Activated B cell treated with CpG ODN at 0.5 μM for 24 hours (primary cell): ENCODE results near the gene POU3F4. TPM values are rescaled to one million over a fixed set of nuclear protein-coding genes. Genes with fewer than 3 reads are reported as not detected.

Experiments
- ATAC-seq: fragments of 200-7000 bp; cut with Tn5 transposase; one replicate; pipeline ENCODE4 v1.10.0; 2021; ENCODE audit warnings: low read depth, mild to moderate bottlenecking, moderate library complexity
- CTCF ChIA-PET: fragments of 350-600 bp; sonication (Branson Sonifier 250); formaldehyde crosslinking; loops from one replicate; lab custom pipeline; 2021; ENCODE audit warnings: antibody characterized with exemption; lab: Charles Lee
- POLR2A ChIA-PET: fragments of 350-600 bp; sonication (Branson Sonifier 250); formaldehyde crosslinking; loops from one replicate; lab custom pipeline; 2021; ENCODE audit warnings: antibody characterized with exemption; lab: Charles Lee
- DNase-seq: peaks from one replicate; pipeline ENCODE4 v3.0.0; 2022
- H3K27ac Mint-ChIP-seq: one replicate; pipeline ENCODE4 v1.8.0; 2020; ENCODE audit warnings: mixed read lengths
- H3K27me3 Mint-ChIP-seq: one replicate; pipeline ENCODE4 v1.8.0; 2021; ENCODE audit warnings: mixed read lengths
- H3K36me3 Mint-ChIP-seq: one replicate; pipeline ENCODE4 v1.8.0; 2021; ENCODE audit warnings: low read depth, mixed read lengths
- H3K4me1 Mint-ChIP-seq: one replicate; pipeline ENCODE4 v1.8.0; 2021; ENCODE audit warnings: mixed read lengths
- H3K4me3 Mint-ChIP-seq: one replicate; pipeline ENCODE4 v1.8.0; 2020; ENCODE audit warnings: mild to moderate bottlenecking, mixed read lengths
- H3K9me3 Mint-ChIP-seq: one replicate; pipeline ENCODE4 v1.8.0; 2020; ENCODE audit warnings: mixed read lengths
- CTCF ChIP-seq: fragments of 200-600 bp; IDR thresholded peaks from one replicate; pipeline ENCODE4 v1.8.0; 2022; ENCODE audit warnings: antibody characterized with exemption, mild to moderate bottlenecking
- intact Hi-C: fragments of 100-400 bp; cut with micrococcal nuclease; formaldehyde crosslinking; loops from one replicate; pipeline ENCODE4 v1.15.1; 2024
- total RNA-seq: library from RNA; stranded (reverse); gene quantifications from 2 replicates; pipeline ENCODE4 v1.2.3, GENCODE V29; 2022

Gene POU3F4
- total RNA-seq = not detected in 2 replicates

- Mint-ChIP-seq H3K4me1 (peaks cover 2% of the 10 kb centered on the region), H3K27ac (no peak within 1 kb of the TSS), H3K27me3 (peaks cover 26% of the 10 kb centered on the region), H3K36me3 (no peaks in the 10 kb centered on the region), H3K9me3 (no peaks in the 10 kb centered on the region), H3K4me3 (no peak within 1 kb of the TSS)
- CTCF ChIA-PET = no interaction called here
- ATAC-seq (no peak), DNase-seq (no peak)
- no peak for TF ChIP-seq CTCF
- POLR2A ChIA-PET = no interaction called here
- intact Hi-C loops = no loop called here
Measured at GRCh38 chrX:83508006-83508405, at the start of gene POU3F4. POU3F4 (plus strand) TSS chrX:83508290; CDS start chrX:83508325, 35 bp downstream.

- intact Hi-C loops = loop anchor here (1.0 to 5.0 kb wide), 2 partner anchors 166 to 378 kb away; no protein-coding TSS in a partner anchor
- Mint-ChIP-seq H3K4me3 (no peak overlapping the region), H3K4me1 (no peaks in the 10 kb centered on the region), H3K27me3 (no peaks in the 10 kb centered on the region), H3K36me3 (no peaks in the 10 kb centered on the region), H3K27ac (no peak overlapping the region), H3K9me3 (no peaks in the 10 kb centered on the region)
- no peak for TF ChIP-seq CTCF
- DNase-seq (no peak), ATAC-seq (no peak)
- POLR2A ChIA-PET = interaction anchor here (0.7 kb wide), 1 partner anchor 165 kb away, joined by 3 read pairs; no protein-coding TSS in a partner anchor
- CTCF ChIA-PET = interaction anchor here (3.4 kb wide), 1 partner anchor 166 kb away, joined by 14 read pairs; no protein-coding TSS in a partner anchor
Measured at GRCh38 chrX:83469551-83469950, 38.5 kb upstream of the POU3F4 start.

- no peak for TF ChIP-seq CTCF
- Mint-ChIP-seq H3K4me1 (no peaks in the 10 kb centered on the region), H3K9me3 (no peaks in the 10 kb centered on the region), H3K27ac (no peak overlapping the region), H3K36me3 (no peaks in the 10 kb centered on the region), H3K27me3 (no peaks in the 10 kb centered on the region), H3K4me3 (no peak overlapping the region)
- intact Hi-C loops = no loop called here
- no peak for DNase-seq
- ChIA-PET CTCF (no interaction called here), POLR2A (no interaction called here)
- no peak for ATAC-seq
Measured at GRCh38 chrX:83495898-83496297, 12.2 kb upstream of the POU3F4 start.

GRCh38 chrX:83501003-83501402 is 7.1 kb upstream of the POU3F4 start:
- Mint-ChIP-seq H3K27me3 (peaks cover 14% of the 10 kb centered on the region), H3K27ac (no peak overlapping the region), H3K36me3 (no peaks in the 10 kb centered on the region), H3K9me3 (no peaks in the 10 kb centered on the region), H3K4me1 (no peaks in the 10 kb centered on the region), H3K4me3 (no peak overlapping the region)
- no peak for ATAC-seq
- ChIA-PET POLR2A (no interaction called here), CTCF (no interaction called here)
- intact Hi-C loops = no loop called here
- no peak for DNase-seq
- TF ChIP-seq CTCF = no peak

GRCh38 chrX:83501530-83501929 is 6.6 kb upstream of the POU3F4 start:
- ChIA-PET POLR2A (no interaction called here), CTCF (no interaction called here)
- no peak overlapping the region for H3K27ac Mint-ChIP-seq
- no peak overlapping the region for H3K4me3 Mint-ChIP-seq
- H3K36me3 Mint-ChIP-seq = no peaks in the 10 kb centered on the region
- no peak for DNase-seq
- H3K27me3 Mint-ChIP-seq = peaks cover 14% of the 10 kb centered on the region
- no peak for TF ChIP-seq CTCF
- no peaks in the 10 kb centered on the region for H3K4me1 Mint-ChIP-seq
- no peak for ATAC-seq
- intact Hi-C loops = no loop called here
- H3K9me3 Mint-ChIP-seq = no peaks in the 10 kb centered on the region
